Activated effector memory CD4-positive, alpha-beta T cell treated with Interleukin-2 at 50 U/mL for 16 hours (primary cell): ENCODE measurements around the gene DTNA.
"Not testable (repeated sequence)": the region's sequence is repeated elsewhere in the genome, so short reads cannot be mapped to it uniquely, and the experiment has no call there.

ENCODE experiments used
- DNase-seq: peaks from one replicate; pipeline ENCODE4 v3.0.0-alpha.2; 2020

Gene DTNA

GRCh38 chr18:34709750-34710441 lies at the start of gene DTNA:
DTNA (plus strand) TSS chr18:34710298; CDS start chr18:34755977, 45,679 bp downstream.
- no peak for DNase-seq

GRCh38 chr18:34660572-34660971 lies 49.5 kb upstream of the DTNA start:
- no peak for DNase-seq

- no peak for DNase-seq
These were observed 48.5 kb upstream of the DTNA start for GRCh38 chr18:34661464-34662087.

GRCh38 chr18:34676816-34677574 lies 33.1 kb upstream of the DTNA start:
- DNase-seq: no peak

GRCh38 chr18:34689750-34690149 lies 20.3 kb upstream of the DTNA start:
- not testable (repeated sequence) for DNase-seq

- DNase-seq: no peak
These were observed 18.5 kb upstream of the DTNA start for GRCh38 chr18:34691614-34692013.

- DNase-seq: no peak
These were observed 15.4 kb upstream of the DTNA start for GRCh38 chr18:34694591-34695165.

GRCh38 chr18:34695310-34695709 lies 14.8 kb upstream of the DTNA start:
- no peak for DNase-seq

- DNase-seq: no peak
These were observed 13.4 kb upstream of the DTNA start for GRCh38 chr18:34696671-34697070.

- no peak for DNase-seq
These were observed 12.9 kb upstream of the DTNA start for GRCh38 chr18:34697233-34697632.

- no peak for DNase-seq
These were observed 12.2 kb upstream of the DTNA start for GRCh38 chr18:34697891-34698290.

GRCh38 chr18:34701911-34702310 lies 8.2 kb upstream of the DTNA start:
- no peak for DNase-seq

GRCh38 chr18:34702814-34703213 lies 7.3 kb upstream of the DTNA start:
- no peak for DNase-seq

GRCh38 chr18:34704074-34704473 lies 6.0 kb upstream of the DTNA start:
- no peak for DNase-seq

GRCh38 chr18:34704823-34705222 lies 5.3 kb upstream of the DTNA start:
- DNase-seq: no peak

- no peak for DNase-seq
These were observed 2.4 kb upstream of the DTNA start for GRCh38 chr18:34707670-34708069.

GRCh38 chr18:34709104-34709503 lies 994 bp upstream of the DTNA start:
- DNase-seq: no peak

- DNase-seq: no peak
These were observed 388 bp downstream of the DTNA start for GRCh38 chr18:34710458-34710914.

GRCh38 chr18:34710934-34711333 lies 836 bp downstream of the DTNA start:
- no peak for DNase-seq

- not testable (repeated sequence) for DNase-seq
These were observed 6.0 kb downstream of the DTNA start for GRCh38 chr18:34716111-34716510.

- DNase-seq: no peak
These were observed 8.5 kb downstream of the DTNA start for GRCh38 chr18:34718610-34719009.

GRCh38 chr18:34720220-34720619 lies 10.1 kb downstream of the DTNA start:
- no peak for DNase-seq

- no peak for DNase-seq
These were observed 13.0 kb downstream of the DTNA start for GRCh38 chr18:34723143-34723542.

GRCh38 chr18:34725737-34726136 lies 15.6 kb downstream of the DTNA start:
- DNase-seq: not testable (repeated sequence)
